HG03469 (cell line): ENCODE results near the gene PHTF2.
"Not testable (repeated sequence)": the region's sequence is repeated elsewhere in the genome, so short reads cannot be mapped to it uniquely, and the experiment has no call there.

Source experiments
- ATAC-seq: cut with Tn5 transposase; IDR thresholded peaks from one replicate; pipeline ENCODE4 v1.9.1; 2021; ENCODE audit warnings: mild to moderate bottlenecking, moderate library complexity, moderate number of reproducible peaks; ENCODE audit not compliant: unreplicated experiment

Gene PHTF2

DNA sequence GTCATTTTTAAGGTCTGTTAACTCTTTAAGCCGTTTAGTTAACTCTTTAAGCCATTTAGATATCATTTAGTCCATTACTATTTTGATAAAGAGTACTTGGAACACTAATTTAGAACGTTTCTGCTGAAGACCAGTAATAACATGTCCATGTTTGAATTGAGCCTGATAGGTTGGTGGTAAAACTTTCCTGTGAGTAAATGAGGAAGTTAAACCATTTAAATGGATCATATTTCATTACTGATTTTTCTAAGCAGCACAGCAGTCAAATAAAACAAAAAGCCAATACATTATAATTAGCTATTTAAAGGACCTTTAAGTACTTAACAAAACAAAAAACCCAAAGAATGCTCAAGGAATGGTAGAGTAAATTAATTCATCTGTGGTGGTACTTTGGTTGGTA is 29.4 kb downstream of the PHTF2 start:
- no peak for ATAC-seq

DNA sequence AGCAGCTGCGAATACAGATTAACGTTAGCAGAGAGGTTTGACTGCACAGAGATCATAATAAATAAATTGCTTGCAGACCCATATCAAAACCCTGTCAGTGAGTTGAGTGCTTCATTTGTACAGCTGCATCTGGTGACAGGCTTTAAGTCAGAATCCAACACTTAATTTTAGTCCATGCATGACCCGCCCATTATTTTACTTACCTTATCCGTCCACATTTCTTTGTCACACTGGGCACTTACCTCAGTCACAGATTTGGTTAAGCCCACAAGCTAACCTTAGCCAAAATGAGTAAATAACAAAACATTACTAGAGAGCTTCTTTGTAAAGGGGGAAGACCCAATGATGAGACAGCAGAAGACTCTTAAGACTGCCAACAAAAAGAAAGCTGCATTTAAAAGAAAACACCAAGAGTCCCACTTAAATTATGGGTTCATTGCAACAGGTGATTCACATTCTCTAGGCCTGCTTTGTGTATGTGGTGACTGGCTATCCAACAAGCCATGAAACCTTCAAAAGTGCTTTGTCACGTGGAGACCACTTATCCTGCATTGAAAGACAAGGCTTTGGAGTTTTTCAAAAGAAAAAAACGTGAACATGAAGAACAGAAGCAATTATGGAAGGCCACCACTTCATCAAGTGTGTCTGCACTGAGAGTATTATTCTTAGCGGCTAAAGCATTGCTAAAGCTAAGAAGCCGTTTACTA is 32.2 kb downstream of the PHTF2 start:
- no peak for ATAC-seq

- no peak for ATAC-seq
Measured at GRCh38 chr7:77831481-77831880, 32.9 kb downstream of the PHTF2 start.

DNA sequence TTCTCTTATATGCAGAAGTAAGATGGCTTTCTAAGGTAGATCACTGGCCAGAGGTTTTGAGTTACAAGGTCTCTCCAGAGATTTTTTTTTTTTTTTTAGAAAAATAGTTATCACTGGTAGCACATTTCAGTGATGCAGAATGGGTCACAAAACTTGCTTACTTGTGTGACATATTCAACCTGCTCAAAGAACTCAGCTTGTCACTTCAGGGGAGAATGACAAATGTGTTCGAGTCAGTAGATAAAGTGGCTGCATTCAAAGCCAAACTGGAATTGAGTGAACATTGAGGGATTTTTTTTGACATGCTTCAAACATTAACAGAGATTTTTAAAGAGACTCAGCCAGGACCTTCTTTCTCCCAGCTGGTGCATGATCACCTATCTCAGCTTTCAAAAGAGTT is 33.4 kb downstream of the PHTF2 start:
- no peak for ATAC-seq

GRCh38 chr7:77833136-77833535 is 34.6 kb downstream of the PHTF2 start:
- ATAC-seq, result no peak

DNA sequence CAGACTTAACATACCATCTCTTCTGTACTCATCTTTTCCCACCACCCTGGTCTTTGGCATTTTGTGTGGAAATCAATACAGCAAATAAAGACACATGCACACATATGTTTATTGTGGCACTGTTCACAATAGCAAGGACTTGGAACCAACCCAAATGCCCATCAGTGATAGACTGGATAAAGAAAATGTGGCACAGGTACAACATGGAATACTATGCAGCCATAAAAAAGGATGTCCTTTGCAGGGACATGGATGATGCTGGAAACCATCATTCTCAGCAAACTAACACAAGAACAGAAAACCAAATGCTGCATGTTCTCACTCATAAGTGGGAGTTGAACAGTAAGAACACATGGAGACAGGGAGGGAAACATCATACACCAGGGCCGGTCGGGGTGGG is 37.9 kb downstream of the PHTF2 start:
- not testable (repeated sequence) for ATAC-seq

DNA sequence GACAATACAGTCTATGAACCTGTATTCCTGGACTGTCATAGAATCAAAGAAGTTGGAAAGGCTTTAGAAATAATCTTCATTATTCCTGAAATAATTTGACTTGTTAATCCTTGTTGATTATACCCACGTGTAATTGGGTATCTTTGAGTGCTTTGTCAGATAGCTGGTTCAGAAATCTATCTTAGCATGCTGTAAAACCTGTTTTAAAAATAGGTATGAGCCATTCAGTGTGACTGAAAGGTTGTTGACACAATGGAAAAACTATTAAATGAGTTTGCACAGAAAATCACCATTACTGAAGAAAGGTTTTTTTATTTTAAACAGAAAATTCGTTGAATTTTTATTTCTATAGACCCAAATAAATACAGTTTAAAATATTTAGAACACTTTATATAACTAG is 38.7 kb downstream of the PHTF2 start:
- no peak for ATAC-seq

- ATAC-seq, result no peak
Measured at GRCh38 chr7:77837966-77838365, 39.4 kb downstream of the PHTF2 start.

DNA sequence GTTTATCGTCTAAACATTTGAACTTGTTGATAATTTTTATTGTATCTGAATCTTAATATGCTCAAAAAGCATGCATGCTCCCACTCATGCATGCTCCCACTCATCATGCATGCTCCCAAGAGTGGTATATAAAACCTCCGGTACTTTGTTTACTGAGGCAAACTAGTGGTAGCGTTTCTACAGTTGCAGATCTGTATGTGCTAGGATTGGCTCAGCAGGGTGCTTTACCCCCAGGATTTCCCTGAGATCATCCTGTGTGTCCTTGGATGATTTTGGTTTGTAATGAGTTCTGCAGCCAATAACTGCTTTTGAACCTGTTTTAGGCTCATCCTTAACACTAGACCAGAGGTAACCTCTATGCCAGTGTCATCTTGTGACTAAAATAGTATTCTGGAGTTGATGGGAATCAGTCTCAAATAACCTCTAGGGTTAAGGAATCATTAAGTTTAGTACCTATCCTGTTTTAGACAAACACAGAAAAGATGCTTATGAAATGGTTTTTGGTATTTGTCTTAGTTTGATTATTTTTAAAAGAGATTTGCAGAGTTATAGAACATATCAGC is 40.4 kb downstream of the PHTF2 start:
- no peak for ATAC-seq

- ATAC-seq, result no peak
Measured at GRCh38 chr7:77839919-77840318, 41.3 kb downstream of the PHTF2 start.

GRCh38 chr7:77843194-77843593 is 44.6 kb downstream of the PHTF2 start:
- no peak for ATAC-seq

- ATAC-seq, result no peak
Measured at GRCh38 chr7:77846317-77847092, 47.9 kb downstream of the PHTF2 start.

DNA sequence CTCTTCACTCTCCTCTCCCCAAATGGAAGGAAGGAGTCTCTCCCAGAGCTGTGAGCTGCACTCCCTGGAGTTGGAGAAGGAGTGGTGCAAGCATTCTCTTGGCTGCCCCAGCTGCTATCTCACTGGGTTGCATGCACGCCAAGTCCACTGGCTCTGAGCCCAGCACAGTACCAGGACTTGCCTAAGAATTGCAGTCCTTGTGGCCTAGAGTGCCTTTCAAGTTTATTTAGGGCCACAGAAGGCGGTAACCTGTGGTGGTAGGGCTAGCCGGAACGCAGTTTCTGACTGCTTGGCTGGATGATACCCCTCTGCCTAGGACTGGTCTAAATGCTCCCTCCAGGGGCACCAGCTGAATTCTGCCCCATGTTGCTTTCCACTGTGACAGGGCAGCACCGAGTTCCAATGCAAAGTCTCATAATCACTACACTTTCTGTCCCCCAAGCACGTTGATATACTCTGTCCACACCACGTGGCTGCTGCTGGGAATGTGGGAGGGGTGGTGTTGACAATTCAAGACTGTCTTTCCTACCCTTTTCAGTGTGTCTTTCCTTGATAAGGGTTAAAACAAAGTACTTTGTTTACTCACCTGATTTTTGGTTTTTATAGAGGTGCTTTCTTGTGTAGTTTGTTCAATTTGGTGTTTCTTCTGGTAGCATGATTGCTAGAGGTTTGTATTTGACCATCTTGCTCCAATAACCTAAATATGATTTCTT is 57.0 kb downstream of the PHTF2 start:
- ATAC-seq, result no peak

DNA sequence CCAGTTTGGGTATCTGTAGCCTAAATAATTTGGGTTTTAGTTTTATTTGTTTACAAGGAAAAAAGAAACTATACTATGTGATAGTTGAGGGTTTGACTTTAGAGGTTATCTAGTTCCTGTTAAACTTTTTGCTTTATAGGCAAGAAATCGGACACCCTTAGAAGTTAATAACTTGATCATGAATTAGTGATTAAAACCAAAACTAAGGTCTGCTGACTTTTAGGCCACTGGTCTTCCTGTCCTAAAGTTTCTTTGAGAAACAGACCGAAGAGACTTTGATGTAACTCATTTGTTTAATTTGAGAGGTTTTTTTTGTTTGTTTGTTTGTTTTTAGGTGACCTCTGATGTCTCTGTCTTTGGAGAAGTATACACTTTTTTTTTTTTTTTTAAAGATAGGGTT is 59.7 kb downstream of the PHTF2 start:
- ATAC-seq, result no peak

DNA sequence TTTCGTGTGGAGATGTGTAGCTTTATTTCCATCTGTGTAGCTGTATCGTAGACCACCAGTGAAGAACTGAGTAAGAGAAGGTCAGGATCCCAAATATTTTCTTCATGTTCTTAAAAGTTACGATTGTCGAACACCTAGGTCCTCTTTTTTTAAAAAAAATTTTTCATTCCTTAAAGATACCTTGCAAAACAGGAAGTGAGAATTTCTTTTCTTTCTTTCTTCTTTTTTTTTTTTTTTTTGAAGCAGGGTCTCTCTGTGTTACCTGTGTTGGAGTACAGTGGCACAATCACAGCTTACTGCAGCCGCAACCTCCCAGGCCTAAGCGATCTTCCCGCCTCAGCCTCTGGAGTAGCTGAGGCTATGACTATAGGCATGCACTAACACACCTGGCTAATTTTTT is 60.8 kb downstream of the PHTF2 start:
- ATAC-seq, result no peak

GRCh38 chr7:77862691-77863090 is 64.1 kb downstream of the PHTF2 start:
- ATAC-seq, result no peak

DNA sequence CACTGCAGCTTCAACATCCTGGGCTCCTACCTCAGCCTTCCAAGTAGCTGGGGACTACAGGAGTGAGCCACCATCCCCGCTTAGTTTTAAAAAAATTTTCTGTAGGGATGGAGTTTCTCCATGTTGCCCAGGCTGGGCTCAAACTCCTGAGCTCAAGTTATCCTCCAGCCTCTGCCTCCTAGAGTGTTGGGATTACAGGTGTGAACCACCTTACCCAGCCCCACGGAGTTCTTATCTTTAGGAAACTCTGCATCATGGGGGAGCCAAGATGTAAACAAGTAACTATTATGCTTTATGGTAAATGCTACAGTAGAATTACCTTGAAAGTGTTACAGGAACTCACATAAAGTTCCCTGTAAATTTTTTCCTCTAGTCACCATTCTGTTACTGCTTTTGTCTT is 65.3 kb downstream of the PHTF2 start:
- no peak for ATAC-seq

- no peak for ATAC-seq
Measured at GRCh38 chr7:77866370-77866769, 67.8 kb downstream of the PHTF2 start.

DNA sequence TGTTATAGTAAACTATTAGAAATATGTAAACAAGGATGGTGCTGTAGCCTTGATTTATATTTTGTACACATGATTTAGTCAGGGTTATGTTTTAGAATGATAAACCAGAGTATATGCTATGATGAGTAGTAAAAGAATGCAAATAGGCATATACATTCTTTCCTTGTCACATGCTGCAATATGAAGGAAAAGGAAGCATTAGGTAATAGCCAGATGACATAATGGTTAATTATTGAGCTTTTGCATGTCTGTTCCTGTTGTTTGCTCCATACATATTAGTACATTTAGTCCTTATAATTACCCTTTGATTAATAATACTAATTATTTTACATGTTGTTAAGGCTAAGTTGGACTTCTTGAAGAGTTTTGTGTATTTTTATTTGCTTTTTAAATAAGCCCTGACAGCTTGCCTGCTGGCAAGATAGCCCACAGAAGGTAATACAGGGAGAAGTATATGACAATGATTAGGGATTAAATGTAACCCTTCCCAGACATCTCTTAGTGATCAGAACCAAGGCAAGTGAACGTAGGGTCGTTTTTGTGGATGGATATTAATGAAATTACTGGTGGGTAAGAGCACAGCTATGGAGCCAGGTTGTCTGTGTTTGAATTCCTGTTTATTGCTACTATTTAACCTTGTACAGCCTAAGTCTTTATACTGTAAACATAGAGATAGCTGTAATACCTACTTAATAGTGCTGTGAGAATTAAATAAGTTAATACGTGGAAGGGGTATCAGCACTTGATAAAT is 68.4 kb downstream of the PHTF2 start:
- no peak for ATAC-seq

- no peak for ATAC-seq
Measured at GRCh38 chr7:77867537-77867865, 68.9 kb downstream of the PHTF2 start.

GRCh38 chr7:77872256-77872655 is 73.7 kb downstream of the PHTF2 start:
- ATAC-seq, result not testable (repeated sequence)
